ENCODE data around the gene CACNA1A. TPM values are rescaled to one million over a fixed set of nuclear protein-coding genes. Genes with fewer than 3 reads are reported as not detected.
"Not testable (repeated sequence)": the region's sequence is repeated elsewhere in the genome, so short reads cannot be mapped to it uniquely, and the experiment has no call there.

The CACNA1A gene
- total RNA-seq, 2 experiments from 2014 or later = 0.19 to 0.78 TPM

GRCh38 chr19:13256918-13257317 lies 249.4 kb downstream of the CACNA1A start:
- Histone ChIP-seq H3K4me1 (ENCODE audit: insufficient read depth, low read length, poor library complexity, severe bottlenecking) (peaks cover 13% of the 10 kb centered on the region), H3K9me2 (ENCODE audit: insufficient read depth, low read length) (no peaks in the 10 kb centered on the region), H3K36me3 (ENCODE audit: insufficient read depth, low read length) (no peaks in the 10 kb centered on the region), H3K4me2 (ENCODE audit: low read length) (no peak overlapping the region), H3K9me3 (ENCODE audit: low read length) (no peaks in the 10 kb centered on the region), H2AFZ (ENCODE audit: low read length) (no peak overlapping the region), H4K20me1 (ENCODE audit: insufficient read depth, low read length) (no peaks in the 10 kb centered on the region), H3K79me2 (ENCODE audit: insufficient read depth, low read depth, low read length) (no peaks in the 10 kb centered on the region), H3K27ac (ENCODE audit: low read depth, low read length, poor library complexity, severe bottlenecking) (no peak overlapping the region), H3K4me3 (ENCODE audit: low read depth, low read length, poor library complexity, severe bottlenecking) (no peak overlapping the region)
- no peak for DNase-seq (ENCODE audit: low spot score)
- ChIA-PET CTCF (ENCODE audit: unreplicated experiment) (no interaction called here), POLR2A (no interaction called here)
- TF ChIP-seq EZH2phosphoT487 (IDR thresholded peaks at IDR 0.05; ENCODE audit: borderline replicate concordance, low read depth, low read length) (no peak), CTCF (conservative IDR thresholded peaks at IDR 0.05; ENCODE audit: low read length) (no peak)
- BruUV-seq (replicated peaks) = no TSS peak
- intact Hi-C loops (cut with micrococcal nuclease; ENCODE audit: unreplicated experiment) = no loop called here

GRCh38 chr19:13256398-13256797 lies 249.9 kb downstream of the CACNA1A start:
- H3K4me1 ChIP-seq (ENCODE audit: insufficient read depth, low read length, poor library complexity, severe bottlenecking); DNase-seq (ENCODE audit: low spot score); POLR2A ChIA-PET; H3K4me3 ChIP-seq (ENCODE audit: low read depth, low read length, poor library complexity, severe bottlenecking); BruUV-seq (replicated peaks); H3K9me2 ChIP-seq (ENCODE audit: insufficient read depth, low read length); H2AFZ ChIP-seq (ENCODE audit: low read length); H3K79me2 ChIP-seq (ENCODE audit: insufficient read depth, low read depth, low read length); intact Hi-C loops (cut with micrococcal nuclease; ENCODE audit: unreplicated experiment); H3K36me3 ChIP-seq (ENCODE audit: insufficient read depth, low read length); H3K27ac ChIP-seq (ENCODE audit: low read depth, low read length, poor library complexity, severe bottlenecking); H3K4me2 ChIP-seq (ENCODE audit: low read length); H4K20me1 ChIP-seq (ENCODE audit: insufficient read depth, low read length); H3K9me3 ChIP-seq (ENCODE audit: low read length); CTCF ChIA-PET (ENCODE audit: unreplicated experiment): not testable (repeated sequence)

- CTCF ChIA-PET (ENCODE audit: unreplicated experiment) = no interaction called here
Measured at GRCh38 chr19:13255719-13256059, 250.6 kb downstream of the CACNA1A start.

More at GRCh38 chr19:13255719-13256059, 250.6 kb downstream of the CACNA1A start:
- BruUV-seq (replicated peaks) = no TSS peak
- TF ChIP-seq EZH2phosphoT487 (IDR thresholded peaks at IDR 0.05; ENCODE audit: borderline replicate concordance, low read depth, low read length) (no peak), CTCF (conservative IDR thresholded peaks at IDR 0.05; ENCODE audit: low read length) (no peak)
- Histone ChIP-seq H3K79me2 (ENCODE audit: insufficient read depth, low read depth, low read length) (no peaks in the 10 kb centered on the region), H3K9me2 (ENCODE audit: insufficient read depth, low read length) (no peaks in the 10 kb centered on the region), H2AFZ (ENCODE audit: low read length) (no peak overlapping the region), H3K4me3 (ENCODE audit: low read depth, low read length, poor library complexity, severe bottlenecking) (no peak overlapping the region), H3K4me1 (ENCODE audit: insufficient read depth, low read length, poor library complexity, severe bottlenecking) (peaks cover 1% of the 10 kb centered on the region), H3K9me3 (ENCODE audit: low read length) (no peaks in the 10 kb centered on the region), H3K36me3 (ENCODE audit: insufficient read depth, low read length) (no peaks in the 10 kb centered on the region), H3K27ac (ENCODE audit: low read depth, low read length, poor library complexity, severe bottlenecking) (no peak overlapping the region), H3K4me2 (ENCODE audit: low read length) (no peak overlapping the region), H4K20me1 (ENCODE audit: insufficient read depth, low read length) (no peaks in the 10 kb centered on the region)
- no peak for DNase-seq (ENCODE audit: low spot score)
- POLR2A ChIA-PET = no interaction called here
- intact Hi-C loops (cut with micrococcal nuclease; ENCODE audit: unreplicated experiment) = no loop called here
